IPS-NIHi11 (cell line): Measurements from ENCODE around the gene ECM2.

Source experiments
- DNase-seq: peaks from one replicate; pipeline ENCODE4 v3.0.0; 2012; ENCODE audit warnings: mixed read lengths, low spot score

Gene ECM2

GRCh38 chr9:92527832-92528521 is 7.8 kb downstream of the ECM2 start:
- DNase-seq: no peak

GRCh38 chr9:92527291-92527828 is 8.4 kb downstream of the ECM2 start:
- DNase-seq: no peak

DNA sequence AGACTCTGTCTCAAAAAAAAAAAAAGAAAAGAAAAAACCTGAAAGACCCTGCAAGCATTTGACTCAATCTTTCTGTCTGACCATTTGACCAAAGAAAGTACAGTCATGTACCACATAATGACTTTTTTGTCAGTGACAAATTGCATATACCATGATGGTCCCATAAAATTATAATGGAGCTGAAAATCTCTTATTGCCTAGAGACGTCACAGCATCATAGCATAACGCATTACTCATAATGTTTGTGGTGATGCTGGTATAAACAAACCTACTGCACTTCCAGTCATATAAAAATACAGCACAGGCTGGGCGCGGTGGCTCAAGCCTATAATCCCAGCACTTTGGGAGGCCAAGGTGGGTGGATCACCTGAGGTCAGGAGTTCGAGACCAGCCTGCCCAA is 10.5 kb downstream of the ECM2 start:
- DNase-seq: no peak

GRCh38 chr9:92524881-92525280 is 10.9 kb downstream of the ECM2 start:
- no peak for DNase-seq

DNA sequence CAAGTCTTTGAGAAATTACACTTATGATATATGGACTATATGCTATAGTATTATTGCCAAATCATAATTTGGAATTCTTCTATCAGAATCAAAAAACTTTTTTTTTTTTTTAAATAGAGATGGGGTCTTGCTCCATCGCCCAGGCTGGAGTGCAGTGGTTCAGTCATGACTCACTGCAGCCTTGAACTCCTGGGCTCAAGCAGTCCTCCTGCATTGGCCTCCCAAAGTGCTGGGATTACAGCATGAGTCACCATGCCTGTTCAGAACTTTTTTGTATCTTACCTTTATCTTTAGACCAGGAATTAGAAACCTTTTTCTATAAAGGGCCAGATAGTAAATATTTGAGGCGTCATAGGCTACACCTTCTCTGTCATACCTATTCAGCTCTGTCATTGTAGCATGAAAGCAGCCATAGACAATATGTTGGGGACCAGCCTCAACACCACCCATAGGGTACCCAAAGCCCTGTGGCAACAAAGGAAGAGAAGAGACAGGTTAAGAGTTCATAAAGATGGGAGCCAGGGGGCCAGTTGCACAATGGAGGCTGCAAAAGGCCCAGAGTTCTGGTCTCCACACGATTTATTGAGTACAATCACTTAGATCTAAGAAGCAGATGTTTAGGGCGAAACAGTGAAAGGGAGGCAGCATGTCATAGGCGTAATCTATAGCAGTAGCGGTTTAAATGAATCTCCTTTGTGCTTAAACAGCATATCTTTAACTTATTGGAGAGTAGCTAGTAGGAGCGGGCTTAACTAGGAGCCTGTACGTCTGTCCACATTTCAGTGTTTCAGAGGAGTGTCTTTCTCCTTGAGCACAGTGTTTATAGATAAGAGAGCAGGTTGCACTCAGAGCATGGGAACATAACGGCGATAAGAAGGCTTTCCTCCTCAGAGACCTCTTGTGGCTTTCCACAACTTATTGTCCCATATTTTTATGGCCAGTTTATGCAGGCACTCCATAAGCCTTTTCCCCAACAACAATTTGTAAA is 12.5 kb downstream of the ECM2 start:
- no peak for DNase-seq

- DNase-seq: no peak
Measured at GRCh38 chr9:92520837-92521236, 15.0 kb downstream of the ECM2 start.

DNA sequence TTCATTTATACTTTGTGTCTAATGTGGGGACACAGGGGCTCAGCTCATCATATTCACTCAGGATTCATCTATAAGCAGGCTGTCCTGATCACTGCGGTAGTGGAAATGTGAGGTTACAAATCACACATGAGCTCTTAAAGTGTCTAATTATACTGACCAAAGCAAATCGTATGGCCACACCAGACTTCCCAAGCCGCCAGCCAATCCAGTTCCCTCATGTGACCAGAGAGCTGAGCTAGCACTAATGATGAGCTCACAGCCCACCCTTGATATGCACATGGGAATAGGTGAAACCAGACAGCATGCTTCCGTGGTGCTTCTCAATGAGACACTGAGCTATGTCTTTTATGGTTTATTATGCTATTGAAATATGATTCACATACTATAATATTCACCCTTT is 17.6 kb downstream of the ECM2 start:
- DNase-seq: no peak

DNA sequence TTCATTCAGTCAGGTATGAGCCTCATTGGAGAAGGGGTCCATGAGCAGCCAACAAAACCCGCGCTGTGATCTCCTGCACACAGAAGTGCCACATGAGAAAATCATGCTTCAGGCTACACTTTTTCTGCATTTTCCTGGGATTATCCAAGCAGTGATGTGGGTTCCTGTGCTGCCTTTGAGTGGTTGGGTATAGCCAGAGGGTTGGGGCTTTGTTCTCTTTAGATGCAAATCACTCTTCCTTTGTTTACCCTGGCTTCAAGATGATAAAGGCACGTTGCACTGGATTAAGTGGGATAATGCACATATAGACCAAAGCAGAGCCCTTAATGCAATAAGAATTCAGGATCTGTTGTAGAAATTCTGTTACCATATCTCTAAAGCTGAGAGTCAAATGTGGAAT is 18.7 kb downstream of the ECM2 start:
- peak; percentile 34 for DNase-seq

- no peak for DNase-seq
Measured at GRCh38 chr9:92516521-92516920, 19.3 kb downstream of the ECM2 start.

GRCh38 chr9:92514635-92515034 is 21.2 kb downstream of the ECM2 start:
- DNase-seq: no peak

DNA sequence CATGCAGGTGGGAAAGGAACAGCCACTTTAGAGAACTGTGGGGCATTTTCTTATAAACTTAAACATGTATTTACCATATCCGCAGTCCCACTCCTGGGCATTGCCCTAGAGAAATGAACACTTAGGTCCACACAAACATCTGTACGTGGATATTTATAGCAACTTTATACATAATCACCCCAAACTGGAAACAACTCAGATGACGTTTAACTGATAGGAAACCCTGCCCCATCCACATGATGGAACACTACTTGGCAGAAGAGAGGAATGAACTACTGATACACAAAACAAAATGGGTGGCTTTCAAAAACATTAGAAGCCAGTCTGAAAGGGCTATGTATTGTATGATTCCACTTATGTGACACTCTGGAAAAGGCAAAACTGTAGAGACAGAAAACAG is 22.4 kb downstream of the ECM2 start:
- DNase-seq: no peak

- DNase-seq: no peak
Measured at GRCh38 chr9:92512622-92513021, 23.2 kb downstream of the ECM2 start.

GRCh38 chr9:92510747-92511146 is 25.0 kb downstream of the ECM2 start:
- no peak for DNase-seq

DNA sequence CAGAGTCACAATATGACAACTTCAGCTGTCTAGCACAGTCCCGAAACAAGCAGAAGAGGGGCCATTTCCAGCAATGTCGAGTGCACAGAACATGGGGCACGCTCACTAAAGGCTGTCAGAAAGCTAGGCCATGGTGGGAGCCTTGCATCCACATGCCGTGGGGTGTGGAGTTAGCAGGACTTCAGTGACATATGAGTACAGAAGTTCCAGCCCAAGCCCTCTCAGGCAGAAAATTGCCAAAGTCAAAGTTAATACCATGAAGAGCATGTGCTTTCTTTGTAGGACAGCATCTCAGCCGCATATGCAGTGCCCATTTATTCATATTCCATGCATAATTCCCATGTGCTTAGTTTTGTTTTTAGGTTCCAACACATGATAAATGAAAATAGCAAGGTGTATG is 26.7 kb downstream of the ECM2 start:
- no peak for DNase-seq

- DNase-seq: no peak
Measured at GRCh38 chr9:92508018-92508820, 27.6 kb downstream of the ECM2 start.

DNA sequence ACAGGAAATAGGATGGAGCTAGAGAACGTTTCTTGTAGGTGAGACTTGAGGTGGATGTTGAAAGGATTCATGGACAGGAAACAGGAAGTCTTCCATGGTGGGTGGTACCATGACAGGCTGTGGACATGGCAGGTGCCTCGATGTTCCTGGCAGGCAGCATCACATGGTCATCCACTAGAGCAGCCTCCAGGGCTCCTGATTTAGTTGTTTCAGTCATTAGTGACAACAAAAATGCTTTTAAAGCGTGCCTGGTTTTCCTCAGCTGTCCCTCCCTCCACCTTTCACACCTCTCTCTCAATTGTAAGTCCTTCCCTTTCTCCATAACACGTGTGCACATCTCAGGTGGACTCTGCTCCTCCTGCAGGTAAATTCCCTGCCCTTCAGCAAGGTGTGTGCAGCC is 28.3 kb downstream of the ECM2 start:
- no peak for DNase-seq

DNA sequence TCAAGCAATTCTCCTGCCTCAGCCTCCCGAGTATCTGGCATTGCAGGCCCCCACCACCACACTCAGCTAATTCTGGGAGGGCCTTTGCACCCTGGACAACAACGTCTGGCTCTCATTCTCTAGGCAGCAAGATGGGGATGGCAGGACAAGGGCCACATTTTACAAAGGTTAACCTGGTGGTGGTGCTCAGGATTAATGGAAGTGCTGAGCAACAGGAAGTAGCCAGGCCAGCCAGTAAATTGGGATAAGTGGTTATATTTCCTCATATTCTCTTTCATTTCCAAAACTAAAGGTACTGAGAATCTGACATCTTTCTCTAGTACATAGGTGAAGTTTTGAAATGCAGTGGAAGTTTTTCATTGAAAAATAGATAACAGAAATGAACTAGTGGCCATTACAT is 28.8 kb downstream of the ECM2 start:
- DNase-seq: no peak

GRCh38 chr9:92506184-92506857 is 29.5 kb downstream of the ECM2 start:
- DNase-seq: no peak

DNA sequence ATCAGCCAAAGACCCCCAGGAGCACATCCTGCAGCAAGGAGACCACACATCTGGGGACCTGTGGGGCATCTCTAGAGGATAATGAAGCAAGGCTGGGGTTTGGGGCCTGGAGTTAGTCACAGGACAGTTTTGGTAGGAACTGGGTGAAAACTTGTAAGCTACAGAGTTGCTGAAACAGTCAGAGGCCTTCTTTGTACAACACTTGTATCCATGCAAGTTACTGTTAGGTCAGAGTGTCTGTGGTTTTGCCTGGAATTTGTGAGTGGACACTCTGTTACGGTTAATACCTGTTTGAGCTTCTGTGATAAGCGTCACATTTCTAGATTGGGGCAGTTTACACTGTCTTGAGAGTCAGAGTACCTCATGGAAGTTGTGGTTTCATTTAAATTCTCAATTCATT is 30.9 kb downstream of the ECM2 start:
- DNase-seq: no peak

- no peak for DNase-seq
Measured at GRCh38 chr9:92503156-92503555, 32.6 kb downstream of the ECM2 start.

DNA sequence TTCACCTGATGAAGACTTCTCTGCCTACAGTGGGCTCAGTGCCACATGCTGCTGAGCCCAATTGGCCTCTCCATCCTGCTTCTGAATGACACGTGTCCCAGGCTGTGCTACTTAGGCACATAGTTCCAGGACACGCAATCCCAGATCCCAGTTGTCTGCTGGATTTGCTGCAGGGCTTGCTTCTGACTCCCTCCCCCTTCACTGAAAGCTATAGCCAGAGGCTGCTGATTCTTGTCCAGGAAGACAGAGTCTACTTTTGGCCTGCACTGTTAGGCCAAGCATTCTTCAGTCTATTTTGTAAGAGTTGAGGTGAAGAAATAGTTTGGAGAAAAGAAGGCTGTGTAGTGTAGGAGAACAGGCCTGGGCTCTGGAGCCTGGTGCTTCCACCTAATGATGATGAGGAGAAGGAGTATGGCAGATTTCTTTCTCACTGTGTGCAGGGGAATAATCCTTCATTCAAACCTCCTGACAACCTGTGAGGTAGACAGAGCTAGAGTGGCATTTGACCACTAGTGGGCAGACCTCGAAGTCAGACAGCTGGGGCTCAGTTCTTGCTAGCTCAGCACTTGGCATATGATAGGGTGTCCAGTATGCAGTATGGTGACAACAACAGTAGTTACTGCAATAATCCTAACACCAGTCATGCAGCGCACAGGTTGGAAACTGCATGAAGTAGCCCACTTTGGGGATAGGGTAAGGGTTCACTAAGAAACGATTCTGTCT is 34.0 kb downstream of the ECM2 start:
- peak; percentile 58 for DNase-seq
